ENCODE measurements around the gene PARD6A.

The PARD6A gene, protein sequence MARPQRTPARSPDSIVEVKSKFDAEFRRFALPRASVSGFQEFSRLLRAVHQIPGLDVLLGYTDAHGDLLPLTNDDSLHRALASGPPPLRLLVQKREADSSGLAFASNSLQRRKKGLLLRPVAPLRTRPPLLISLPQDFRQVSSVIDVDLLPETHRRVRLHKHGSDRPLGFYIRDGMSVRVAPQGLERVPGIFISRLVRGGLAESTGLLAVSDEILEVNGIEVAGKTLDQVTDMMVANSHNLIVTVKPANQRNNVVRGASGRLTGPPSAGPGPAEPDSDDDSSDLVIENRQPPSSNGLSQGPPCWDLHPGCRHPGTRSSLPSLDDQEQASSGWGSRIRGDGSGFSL

DNA sequence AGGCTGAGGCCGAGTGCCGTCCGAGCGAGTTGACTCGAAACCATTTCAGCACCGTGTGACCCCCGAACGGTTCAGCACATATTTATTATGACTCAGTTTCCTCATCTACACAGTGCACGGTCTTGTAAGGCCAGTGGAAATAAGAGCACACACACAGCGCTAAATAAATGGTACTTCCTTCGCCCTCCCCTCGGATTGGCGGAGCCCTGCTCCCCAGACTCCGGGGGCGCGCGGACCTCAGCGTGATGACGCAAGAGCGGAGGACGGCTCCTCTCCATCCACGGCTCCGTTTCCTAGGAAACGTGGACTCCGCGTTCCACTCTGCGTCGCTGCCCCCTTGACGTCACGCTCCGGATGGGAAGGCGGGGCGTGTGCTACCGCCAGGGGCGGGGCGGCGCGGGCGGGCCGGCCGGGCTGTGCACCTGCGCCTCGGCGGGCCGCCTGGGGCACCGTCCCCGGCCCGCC is at the start of gene PARD6A:
TSS of gene PARD6A (plus strand) at position 397 of the 465 bp plus-strand sequence. CDS start 79 bp downstream, outside the sequence.
- DNase-seq (ENCODE audit: low read depth): peak; percentile 72

DNA sequence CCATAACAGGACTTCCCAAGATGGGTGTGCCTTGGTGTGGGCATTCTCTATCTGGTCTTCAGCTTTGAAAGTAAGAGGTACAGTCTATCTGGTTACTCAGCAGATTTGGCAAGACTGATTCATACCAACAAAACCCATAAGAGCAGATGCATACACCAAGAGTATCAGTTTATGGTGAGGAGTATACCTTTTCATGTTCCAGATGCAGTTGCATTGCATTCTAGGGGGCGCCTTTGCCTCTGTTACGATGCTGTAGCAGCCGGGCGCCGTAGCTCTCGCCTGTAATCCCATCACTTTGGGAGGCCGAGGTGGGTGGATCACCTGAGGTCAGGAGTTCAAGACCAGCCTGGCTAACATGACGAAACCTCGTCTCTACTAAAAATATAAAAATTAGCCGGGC is 47.0 kb upstream of the PARD6A start:
- no peak for DNase-seq (ENCODE audit: low read depth)

DNA sequence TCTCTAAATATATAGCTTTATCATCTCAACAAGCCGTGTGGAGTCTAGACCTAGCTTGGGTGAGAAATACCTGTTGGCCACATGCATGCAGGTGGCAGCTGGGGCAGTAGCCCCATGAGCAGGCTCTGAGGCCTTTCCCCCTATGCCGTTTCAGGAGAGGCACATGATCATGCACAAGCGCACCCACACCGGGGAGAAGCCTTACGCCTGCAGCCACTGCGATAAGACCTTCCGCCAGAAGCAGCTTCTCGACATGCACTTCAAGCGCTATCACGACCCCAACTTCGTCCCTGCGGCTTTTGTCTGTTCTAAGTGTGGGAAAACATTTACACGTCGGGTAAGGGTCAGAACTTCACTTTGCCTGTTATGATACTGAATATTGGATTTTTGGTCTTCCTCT is 32.5 kb upstream of the PARD6A start:
- DNase-seq (ENCODE audit: low read depth): no peak

DNA sequence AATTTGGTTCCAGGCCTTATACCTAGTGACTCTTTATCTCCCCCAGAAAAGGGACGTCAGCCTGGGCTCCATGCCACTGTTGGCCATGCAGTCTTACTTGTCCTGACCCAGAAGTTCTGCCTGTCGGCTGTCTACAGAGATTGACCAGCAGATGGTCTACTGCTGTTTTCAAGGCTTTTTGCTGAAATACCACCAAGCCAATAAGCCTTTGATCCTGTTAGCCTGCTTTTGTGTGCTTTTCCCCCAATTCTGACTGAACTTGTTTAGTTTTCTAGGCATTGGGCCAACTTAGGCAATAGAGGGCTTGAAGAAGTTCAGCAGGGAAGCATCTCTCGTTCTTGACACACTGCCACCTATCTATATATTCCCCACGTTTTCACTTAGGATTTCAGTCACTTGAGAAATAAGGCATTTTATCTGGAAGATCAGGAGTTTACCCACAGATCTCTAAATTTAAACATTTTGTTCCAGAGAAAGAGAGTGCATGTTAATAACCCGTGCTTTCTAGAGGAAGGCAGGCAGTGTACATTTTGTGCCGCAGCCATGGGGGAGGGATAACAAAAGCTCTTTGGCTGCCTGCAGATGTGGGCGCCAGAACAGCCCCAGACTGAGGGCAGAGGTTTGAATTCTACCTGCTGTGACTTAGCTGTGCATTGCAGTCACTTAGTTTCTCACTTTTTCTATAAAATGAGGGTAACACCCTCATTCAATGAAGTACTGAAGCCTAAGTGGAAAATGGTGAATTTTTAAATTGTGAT is 28.2 kb upstream of the PARD6A start:
- no peak for DNase-seq (ENCODE audit: low read depth)

DNA sequence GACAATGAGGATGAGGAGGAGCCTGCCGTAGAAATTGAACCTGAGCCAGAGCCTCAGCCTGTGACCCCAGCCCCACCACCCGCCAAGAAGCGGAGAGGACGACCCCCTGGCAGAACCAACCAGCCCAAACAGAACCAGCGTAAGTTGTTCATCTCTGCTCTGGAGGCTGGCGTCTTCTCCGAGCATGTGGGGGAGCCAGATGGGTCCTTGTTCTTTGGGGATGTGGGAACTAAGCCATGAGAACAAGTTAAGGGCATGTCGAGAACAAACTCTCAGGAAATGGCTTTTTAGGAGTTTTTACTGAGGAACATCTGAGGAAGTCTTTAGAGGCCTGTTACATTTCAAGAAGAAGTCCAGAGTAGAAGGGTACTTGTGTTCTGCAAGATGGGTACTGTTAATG is 24.0 kb upstream of the PARD6A start:
- no peak for DNase-seq (ENCODE audit: low read depth)

DNA sequence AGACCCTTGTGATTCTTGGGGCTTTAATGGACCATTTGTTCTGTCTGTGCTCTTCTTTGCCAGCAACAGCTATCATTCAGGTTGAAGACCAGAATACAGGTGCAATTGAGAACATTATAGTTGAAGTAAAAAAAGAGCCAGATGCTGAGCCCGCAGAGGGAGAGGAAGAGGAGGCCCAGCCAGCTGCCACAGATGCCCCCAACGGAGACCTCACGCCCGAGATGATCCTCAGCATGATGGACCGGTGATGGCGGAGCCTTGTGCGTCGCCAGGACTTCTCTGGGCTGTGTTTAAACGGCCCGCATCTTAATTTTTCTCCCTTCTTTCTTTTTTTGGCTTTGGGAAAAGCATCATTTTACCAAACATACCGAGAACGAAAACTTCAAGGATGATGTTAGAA is 23.1 kb upstream of the PARD6A start:
- no peak for DNase-seq (ENCODE audit: low read depth)

DNA sequence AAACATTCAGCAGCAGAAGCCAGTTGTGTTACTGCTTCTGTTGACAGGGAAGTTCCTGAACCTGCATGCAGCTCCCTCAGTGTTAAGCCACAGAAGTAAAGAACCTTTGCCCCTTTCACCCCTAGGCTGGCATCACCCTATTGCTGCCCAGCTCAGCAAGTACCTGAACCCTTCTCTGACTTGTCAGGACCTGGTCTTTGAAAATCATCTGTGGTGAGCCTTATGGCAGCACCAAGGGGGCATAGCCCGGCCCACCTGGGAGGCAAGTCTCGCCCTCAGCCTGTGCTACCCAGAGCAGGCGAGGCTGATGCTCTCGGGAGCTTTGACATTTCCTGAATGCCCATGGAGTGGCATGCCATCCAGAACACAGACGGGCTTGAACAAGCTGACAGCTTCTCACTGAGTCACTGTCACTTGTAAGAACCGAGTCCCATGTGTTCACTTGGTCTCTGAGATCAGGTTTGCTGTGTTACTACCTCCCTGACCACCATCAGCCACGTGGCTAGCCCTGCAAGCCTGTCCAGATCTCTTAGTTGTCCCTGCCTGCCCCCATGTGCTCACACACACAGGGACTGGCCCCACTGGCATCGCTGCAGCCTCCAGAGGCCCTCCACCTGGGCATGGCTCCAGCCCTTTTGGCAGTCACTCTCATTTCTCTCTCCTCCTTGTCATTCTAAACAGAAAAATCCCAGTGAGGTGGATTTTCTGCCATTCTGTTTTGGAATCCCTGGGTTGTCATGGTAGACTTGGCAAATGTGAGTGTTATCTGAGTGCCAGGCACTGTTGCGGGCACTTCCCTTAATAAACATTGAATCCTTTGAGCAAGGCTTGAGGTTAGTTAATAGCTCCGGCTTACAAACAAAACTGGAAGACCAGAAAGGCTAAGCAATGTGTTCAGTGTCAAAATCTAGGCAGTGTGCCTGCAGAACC is 18.7 kb upstream of the PARD6A start:
- DNase-seq (ENCODE audit: low read depth): no peak

DNA sequence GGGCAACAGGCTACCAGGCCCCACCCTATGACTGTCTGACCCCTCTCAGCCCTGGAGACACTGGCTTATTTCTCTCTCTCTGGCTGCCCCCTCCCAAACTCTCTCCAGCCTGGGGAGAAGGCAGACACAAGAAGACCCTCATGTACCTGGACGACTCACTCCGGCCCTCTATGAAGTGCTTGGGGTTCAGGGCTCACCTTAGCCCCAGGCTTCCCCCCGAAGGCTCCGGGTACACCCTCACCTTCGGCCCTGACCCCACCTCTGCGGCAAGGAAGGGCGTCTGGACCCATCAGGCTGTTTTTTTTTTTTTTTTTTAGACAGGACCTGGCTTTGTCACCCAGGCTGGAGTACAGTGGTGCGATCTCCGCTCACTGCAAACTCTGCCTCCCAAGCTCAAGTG is 16.7 kb upstream of the PARD6A start:
- DNase-seq (ENCODE audit: low read depth): no peak

DNA sequence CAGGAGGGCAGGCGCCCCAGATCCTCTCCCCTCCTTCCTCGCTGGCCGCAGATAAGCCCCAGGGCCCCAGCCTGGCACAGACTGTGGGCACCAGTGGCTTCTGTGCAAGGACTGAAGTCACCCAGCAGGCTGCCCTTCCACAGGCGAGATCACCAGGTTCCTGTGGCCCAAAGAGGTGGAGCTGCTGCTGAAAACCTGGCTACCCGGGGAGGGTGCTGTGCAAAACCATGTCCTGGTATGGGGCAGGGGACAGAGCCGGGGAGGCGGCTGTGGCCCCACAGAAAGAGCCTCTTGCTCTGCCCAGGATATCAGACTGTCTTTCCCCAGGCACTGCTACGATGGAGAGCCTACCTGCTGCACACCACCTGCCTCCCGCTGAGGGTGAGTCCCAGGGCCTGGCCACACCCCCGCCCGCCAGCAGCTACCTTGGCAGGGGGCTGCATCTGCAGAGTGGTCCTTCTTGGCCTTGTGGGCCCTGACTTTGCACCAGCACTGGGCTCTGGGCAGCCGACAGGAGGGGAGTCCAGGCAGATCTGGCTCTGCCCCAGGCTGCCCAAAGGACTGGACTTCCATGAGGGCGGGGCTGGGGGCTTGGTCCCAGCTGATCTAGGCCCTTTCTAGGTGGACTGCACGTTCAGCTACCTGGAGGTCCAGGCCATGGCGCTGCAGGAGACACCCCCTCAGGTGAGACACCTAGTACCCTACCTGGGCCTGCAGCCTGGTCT is 15.2 kb upstream of the PARD6A start:
- no peak for DNase-seq (ENCODE audit: low read depth)

DNA sequence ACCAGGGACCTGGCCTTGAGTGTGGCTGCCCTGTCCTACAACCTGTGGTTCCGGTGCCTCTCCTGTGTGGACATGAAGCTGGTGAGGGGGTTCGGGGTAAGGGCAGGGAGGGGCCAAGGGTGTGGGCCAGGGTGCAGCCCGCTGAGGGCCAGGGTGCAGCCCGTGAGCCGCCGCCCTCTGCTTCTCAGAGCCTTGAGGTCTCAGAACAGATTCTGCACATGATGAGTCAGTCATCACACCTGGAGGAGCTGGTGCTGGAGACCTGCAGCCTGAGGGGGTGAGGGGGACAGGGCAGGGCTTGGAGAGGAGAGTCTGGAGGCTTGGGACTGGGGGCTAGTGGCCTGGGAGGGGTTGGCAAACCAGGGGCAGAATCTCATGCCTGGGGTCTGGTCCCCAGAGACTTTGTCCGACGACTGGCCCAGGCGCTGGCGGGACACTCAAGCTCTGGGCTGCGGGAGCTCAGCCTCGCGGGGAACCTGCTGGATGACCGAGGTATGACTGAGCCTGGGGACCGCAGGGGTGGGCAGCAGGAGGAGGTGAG is 13.6 kb upstream of the PARD6A start:
- no peak for DNase-seq (ENCODE audit: low read depth)

DNA sequence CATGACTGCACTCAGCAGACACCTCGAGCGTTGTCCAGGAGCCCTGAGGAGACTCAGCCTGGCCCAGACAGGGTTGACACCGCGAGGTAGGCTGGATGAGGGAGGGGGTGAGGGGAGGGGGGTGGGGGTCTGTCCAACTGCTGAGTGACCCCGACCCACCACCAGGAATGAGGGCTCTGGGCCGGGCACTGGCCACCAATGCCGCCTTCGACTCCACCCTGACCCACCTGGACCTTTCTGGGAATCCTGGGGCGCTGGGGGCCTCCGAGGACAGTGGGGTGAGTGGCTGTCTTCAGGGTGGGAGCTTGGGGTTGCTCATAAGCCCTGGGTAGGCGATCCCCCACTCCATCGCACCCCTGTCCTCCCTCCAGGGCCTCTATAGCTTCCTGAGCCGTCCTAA is 13.1 kb upstream of the PARD6A start:
- no peak for DNase-seq (ENCODE audit: low read depth)

DNA sequence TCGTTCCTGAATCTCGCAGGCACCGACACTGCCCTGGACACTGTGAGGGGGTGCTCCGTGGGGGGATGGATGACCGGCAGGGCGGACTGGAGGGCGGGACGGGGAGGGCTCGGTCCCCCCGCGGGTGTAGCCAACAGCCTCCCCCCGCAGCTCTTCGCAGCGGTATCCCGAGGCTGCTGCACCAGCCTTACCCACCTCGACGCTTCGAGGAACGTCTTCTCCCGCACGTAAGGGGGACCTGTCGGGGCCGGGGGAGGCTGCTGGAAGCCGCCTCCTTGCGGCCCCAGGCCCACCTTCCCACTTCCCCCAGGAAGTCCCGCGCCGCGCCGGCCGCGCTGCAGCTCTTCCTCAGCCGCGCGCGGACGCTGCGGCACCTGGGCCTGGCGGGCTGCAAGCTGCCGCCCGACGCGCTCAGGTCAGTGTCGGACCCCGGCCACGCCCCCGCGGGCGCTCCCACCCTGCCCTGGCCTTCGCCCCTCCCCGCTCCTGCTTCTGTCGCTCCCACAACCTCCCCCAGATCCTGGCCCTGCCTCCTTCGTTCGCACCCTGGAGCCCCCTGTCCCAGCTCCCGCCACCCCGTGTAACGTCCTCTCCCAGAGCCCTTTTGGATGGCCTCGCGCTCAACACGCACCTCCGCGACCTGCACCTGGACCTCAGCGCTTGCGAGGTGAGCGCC is 12.5 kb upstream of the PARD6A start:
- DNase-seq (ENCODE audit: low read depth): no peak

DNA sequence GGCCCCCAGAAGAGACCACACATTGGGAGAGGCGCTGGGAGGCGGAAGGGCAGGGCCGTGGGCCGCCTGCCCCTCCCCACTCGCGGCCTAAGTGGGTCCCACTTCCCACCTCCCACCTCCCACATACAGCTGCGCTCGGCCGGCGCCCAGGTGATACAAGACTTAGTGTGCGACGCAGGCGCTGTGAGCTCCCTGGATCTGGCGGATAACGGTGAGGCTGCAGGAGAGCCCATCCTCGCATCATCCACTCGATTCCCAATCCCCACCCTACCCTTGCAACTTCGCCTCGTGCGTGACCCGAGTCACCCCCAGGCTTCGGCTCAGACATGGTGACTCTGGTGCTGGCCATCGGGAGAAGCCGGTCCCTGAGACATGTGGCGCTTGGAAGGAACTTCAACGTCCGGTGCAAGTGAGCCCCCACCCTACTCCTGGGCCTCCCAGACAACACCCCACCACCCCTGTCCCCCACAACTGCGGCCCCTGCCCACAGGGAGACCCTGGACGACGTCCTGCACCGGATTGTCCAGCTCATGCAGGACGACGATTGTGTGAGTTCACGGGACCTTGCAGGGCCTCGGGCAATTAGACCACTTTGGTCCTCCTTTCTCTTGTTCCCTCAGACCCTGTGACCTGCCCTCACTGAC is 11.9 kb upstream of the PARD6A start:
- DNase-seq (ENCODE audit: low read depth): no peak

DNA sequence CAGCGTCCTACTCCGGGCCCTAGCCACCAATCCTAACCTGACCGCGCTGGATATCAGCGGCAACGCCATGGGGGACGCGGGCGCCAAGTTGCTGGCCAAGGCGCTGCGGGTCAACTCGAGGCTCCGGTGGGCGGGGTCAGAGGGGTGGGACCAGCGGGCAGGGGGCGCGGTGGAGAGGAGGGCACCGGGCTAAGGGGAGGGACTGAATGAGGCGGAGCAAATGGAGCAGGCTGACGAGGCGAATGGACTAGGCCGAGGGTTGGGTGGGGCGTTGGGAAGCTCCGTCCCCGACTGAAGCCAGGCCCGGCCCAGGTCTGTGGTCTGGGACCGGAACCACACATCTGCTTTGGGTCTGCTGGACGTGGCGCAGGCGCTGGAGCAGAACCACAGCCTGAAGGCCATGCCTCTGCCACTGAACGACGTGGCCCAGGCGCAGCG is 11.2 kb upstream of the PARD6A start:
- no peak for DNase-seq (ENCODE audit: low read depth)

DNA sequence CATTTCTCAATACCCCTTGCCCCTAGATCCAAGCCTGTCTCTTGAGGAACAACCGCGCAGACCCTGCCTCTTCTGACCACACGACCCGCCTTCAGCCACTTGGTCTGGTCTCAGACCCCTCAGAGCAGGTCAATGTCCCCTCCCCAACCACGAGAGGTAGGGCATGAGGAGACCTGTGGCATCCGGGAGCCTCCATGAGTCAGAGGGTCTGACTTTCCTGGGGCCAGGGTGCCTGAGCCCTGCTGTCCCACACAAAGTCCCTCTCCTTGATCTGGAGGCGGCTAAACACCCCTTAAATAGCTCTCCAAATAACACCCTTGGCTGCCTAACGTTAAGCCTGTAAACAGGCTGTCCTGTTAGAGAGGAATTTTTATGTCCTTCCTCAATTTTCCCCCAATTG is 10.7 kb upstream of the PARD6A start:
- DNase-seq (ENCODE audit: low read depth): no peak

DNA sequence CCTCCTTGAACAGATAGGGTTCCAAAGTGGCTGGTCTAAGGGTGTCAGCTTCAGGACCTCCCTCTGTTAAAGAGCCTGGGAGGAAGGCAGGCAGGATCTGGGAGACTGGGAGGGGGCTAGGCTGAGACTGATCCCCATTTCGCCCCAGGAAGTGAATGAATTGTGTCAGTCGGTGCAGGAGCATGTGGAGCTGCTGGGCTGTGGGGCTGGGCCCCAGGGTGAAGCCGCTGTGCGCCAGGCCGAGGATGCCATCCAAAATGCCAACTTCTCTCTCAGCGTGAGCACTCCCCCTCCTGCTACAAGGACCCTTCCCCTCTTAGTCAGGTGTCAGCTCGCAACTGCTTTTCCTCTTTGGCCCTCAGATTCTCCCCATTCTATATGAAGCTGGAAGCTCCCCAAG is 9.7 kb upstream of the PARD6A start:
- no peak for DNase-seq (ENCODE audit: low read depth)

DNA sequence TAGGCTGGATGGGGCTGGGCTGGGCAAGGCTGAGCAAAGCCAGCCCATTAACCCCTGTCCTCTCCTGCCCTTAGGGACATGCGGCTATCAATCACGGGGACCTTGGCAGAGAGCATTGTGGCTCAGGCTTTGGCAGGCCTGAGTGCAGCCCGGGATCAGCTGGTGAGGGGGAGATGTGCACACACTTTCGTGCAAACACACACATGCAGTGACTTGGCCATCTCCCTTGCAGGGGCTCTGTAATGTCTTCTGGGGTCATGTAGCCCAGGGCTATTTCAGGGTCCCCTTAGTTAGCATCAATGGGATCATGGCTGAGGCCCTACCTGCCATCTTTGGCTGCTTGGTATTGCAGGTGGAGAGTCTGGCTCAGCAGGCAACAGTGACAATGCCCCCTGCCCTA is 8.9 kb upstream of the PARD6A start:
- DNase-seq (ENCODE audit: low read depth): no peak

DNA sequence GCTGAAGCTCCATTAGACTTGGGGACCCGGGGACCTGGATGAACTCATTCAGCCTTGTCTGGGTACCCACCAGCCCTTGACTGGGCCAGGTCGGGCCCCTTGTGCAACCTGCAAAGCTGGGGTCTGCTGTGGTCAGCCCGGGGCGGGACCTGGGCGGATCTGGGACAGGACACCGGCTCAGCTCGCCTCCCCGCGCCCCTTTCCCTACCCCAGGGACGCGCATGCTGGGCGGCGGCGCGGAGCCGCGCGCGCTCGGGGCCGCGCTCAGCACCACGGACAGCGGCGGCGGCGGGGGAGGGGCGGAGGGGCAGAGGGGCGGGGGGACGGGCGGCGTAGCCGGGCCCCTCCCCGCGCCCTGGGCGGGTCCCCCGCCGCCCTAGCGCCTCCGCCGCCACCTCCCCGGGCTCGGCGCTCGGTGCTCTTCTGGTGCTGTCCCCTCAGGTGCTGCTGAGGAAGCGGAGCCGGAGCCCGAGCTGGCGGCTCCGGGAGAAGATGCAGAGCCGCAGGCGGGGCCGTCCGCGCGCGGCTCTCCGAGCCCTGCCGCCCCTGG is 8.1 kb upstream of the PARD6A start:
- no peak for DNase-seq (ENCODE audit: low read depth)

DNA sequence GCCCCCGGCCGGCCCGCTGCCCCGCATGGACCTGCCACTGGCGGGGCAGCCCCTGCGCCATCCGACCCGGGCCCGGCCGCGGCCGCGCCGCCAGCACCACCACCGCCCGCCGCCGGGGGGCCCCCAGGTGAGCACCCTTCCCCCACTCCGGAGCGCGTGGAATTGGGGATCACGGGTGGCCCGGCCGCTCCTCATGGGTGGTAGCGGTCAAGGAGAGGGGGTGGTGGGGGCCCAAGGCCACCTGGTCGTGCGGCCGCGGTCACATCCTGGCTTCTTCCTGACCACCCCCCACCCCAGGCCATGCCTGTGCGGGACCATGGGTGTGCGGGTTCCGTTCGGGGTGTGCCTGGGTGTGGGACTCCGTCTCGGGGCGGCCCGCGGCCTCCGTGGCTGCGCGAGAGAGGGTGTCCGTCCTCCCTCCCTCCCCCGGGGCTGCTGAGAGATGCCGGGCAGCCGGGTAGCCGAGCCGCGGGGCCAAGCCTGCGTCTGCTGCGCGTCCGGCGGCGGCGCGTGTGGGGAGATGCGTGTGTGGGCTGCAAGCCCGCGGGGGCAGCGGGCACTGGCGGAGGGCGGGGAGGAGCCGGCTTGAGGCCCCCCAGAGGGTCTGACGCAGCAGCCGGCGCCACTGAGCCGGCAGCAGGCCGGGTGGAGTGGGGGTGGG is 7.5 kb upstream of the PARD6A start:
- no peak for DNase-seq (ENCODE audit: low read depth)
